PC-3 (cell line): ENCODE results near the gene FAM83F. TPM values are rescaled to one million over a fixed set of nuclear protein-coding genes. Genes with fewer than 3 reads are reported as not detected.

Source experiments
- ATAC-seq: fragments of 200-7000 bp; cut with Tn5 transposase; 2 replicates; pipeline ENCODE4 v1.9.1; 2020; ENCODE audit warnings: mild to moderate bottlenecking, moderate library complexity
- BruUV-seq: library from RNA; stranded (reverse); fragments of 400-500 nt; replicated peaks from 2 replicates; lab custom pipeline; 2021; lab: Mats Ljungman, UMichigan
- CTCF ChIA-PET: fragments of 300-600 bp; sonication (Branson Sonifier 250); formaldehyde crosslinking; loops from one replicate; lab custom pipeline; 2022; ENCODE audit warnings: antibody characterized with exemption; lab: Charles Lee
- POLR2A ChIA-PET: fragments of 300-600 bp; sonication (Branson Sonifier 250); formaldehyde crosslinking; loops from one replicate; lab custom pipeline; 2022; ENCODE audit warnings: antibody characterized with exemption; ENCODE audit not compliant: unreplicated experiment; lab: Charles Lee
- DNase-seq: peaks from one replicate; pipeline ENCODE4 v3.0.0-alpha.2; 2015
- H2AFZ ChIP-seq: fragments of 300-600 bp; sonication (generic); 2 replicates; pipeline ENCODE4 v1.6.0; 2016; ENCODE audit warnings: antibody characterized with exemption, low read length
- H3F3A ChIP-seq: fragments of 300-600 bp; sonication (generic); one replicate; pipeline ENCODE4 v1.6.0; 2017; ENCODE audit warnings: antibody characterized with exemption, low read length, control low read depth, mild to moderate bottlenecking; ENCODE audit not compliant: unreplicated experiment
- H3K27ac ChIP-seq: fragments of 300-600 bp; sonication (generic); 2 replicates; pipeline ENCODE4 v1.5.1; 2016; ENCODE audit warnings: mild to moderate bottlenecking, low read length
- H3K27me3 ChIP-seq: fragments of 300-600 bp; sonication (generic); 2 replicates; pipeline ENCODE4 v1.6.1; 2016; ENCODE audit warnings: low read length, mixed read lengths
- H3K36me3 ChIP-seq: fragments of 300-600 bp; sonication (generic); 2 replicates; pipeline ENCODE4 v1.6.1; 2016; ENCODE audit warnings: low read depth, mixed run types, low read length, mixed read lengths
- H3K4me1 ChIP-seq: fragments of 300-600 bp; sonication (generic); 2 replicates; pipeline ENCODE4 v1.5.1; 2016; ENCODE audit warnings: low read length; ENCODE audit not compliant: insufficient read depth
- H3K4me2 ChIP-seq: fragments of 300-600 bp; sonication (generic); 2 replicates; pipeline ENCODE4 v1.6.0; 2016; ENCODE audit warnings: low read length
- H3K4me3 ChIP-seq: fragments of 300-600 bp; sonication (generic); 2 replicates; pipeline ENCODE4 v1.5.1; 2016; ENCODE audit warnings: mild to moderate bottlenecking, low read length, mixed read lengths
- H3K79me2 ChIP-seq: fragments of 300-600 bp; sonication (generic); 2 replicates; pipeline ENCODE4 v1.6.1; 2017; ENCODE audit warnings: low read length, mixed read lengths
- H3K9ac ChIP-seq: fragments of 300-600 bp; sonication (generic); 2 replicates; pipeline ENCODE4 v1.6.0; 2016; ENCODE audit warnings: mild to moderate bottlenecking, low read length
- H3K9me2 ChIP-seq: fragments of 300-600 bp; sonication (generic); replicated peaks from 2 replicates; pipeline ENCODE4 v1.6.1; 2016; ENCODE audit warnings: mixed run types, low read length, mixed read lengths
- H3K9me3 ChIP-seq: fragments of 300-600 bp; sonication (generic); 2 replicates; pipeline ENCODE4 v1.6.1; 2016; ENCODE audit warnings: low read length, mixed read lengths
- H4K20me1 ChIP-seq: fragments of 300-600 bp; sonication (generic); 2 replicates; pipeline ENCODE4 v1.6.1; 2016; ENCODE audit warnings: low read length, mixed read lengths
- CTCF ChIP-seq: fragments of 300-600 bp; sonication (generic); conservative IDR thresholded peaks from 2 replicates; pipeline ENCODE4 v1.5.1; 2017; ENCODE audit warnings: antibody characterized with exemption, low read depth, mild to moderate bottlenecking, low read length
- EZH2 ChIP-seq: fragments of 300-600 bp; sonication (generic); IDR thresholded peaks from one replicate; pipeline ENCODE4 v1.6.1; 2017; ENCODE audit warnings: antibody characterized with exemption, mild to moderate bottlenecking, low read length; ENCODE audit not compliant: unreplicated experiment
- EZH2phosphoT487 ChIP-seq: fragments of 300-600 bp; sonication (generic); IDR thresholded peaks from 2 replicates; pipeline ENCODE4 v1.6.1; 2018; ENCODE audit warnings: mild to moderate bottlenecking, antibody characterized with exemption, low read length, borderline replicate concordance
- intact Hi-C: fragments of 100-400 bp; cut with micrococcal nuclease; formaldehyde crosslinking; loops from 2 replicates; pipeline ENCODE4 v1.9.0; 2023
- total RNA-seq: library from RNA; depleted of rRNA; stranded (reverse); fragments of >200 nt; gene quantifications from 2 replicates; pipeline ENCODE4 v1.2.3, GENCODE V29; 2014

FAM83F gene
- total RNA-seq, 1 experiment from 2014 or later = 5.5 TPM

GRCh38 chr22:40056154-40056553 lies 61.4 kb downstream of the FAM83F start:
- DNase-seq (no peak), ATAC-seq (no peak)
- H3K4me1 ChIP-seq = peaks cover 5% of the 10 kb centered on the region; the same call in 1 of the 2 replicates
- H3K27ac ChIP-seq = no peak overlapping the region
- H3F3A ChIP-seq = no peaks in the 10 kb centered on the region
- no peak overlapping the region for H3K4me2 ChIP-seq
- no peaks in the 10 kb centered on the region for H3K9me3 ChIP-seq
- no peaks in the 10 kb centered on the region for H3K36me3 ChIP-seq
- no peaks in the 10 kb centered on the region for H3K27me3 ChIP-seq
- BruUV-seq = no TSS peak
- H2AFZ ChIP-seq = no peak overlapping the region
- TF ChIP-seq EZH2 = no peak
- no peak for TF ChIP-seq EZH2phosphoT487
- TF ChIP-seq CTCF = no peak
- intact Hi-C loops = no loop called here
- H3K79me2 ChIP-seq = no peaks in the 10 kb centered on the region
- no peak overlapping the region for H3K4me3 ChIP-seq
- no peaks in the 10 kb centered on the region for H3K9me2 ChIP-seq
- H3K9ac ChIP-seq = no peak overlapping the region
- POLR2A ChIA-PET = no interaction called here
- CTCF ChIA-PET = no interaction called here
- no peaks in the 10 kb centered on the region for H4K20me1 ChIP-seq

GRCh38 chr22:40056559-40056958 lies 61.8 kb downstream of the FAM83F start:
- H3K36me3 ChIP-seq = no peaks in the 10 kb centered on the region
- no peaks in the 10 kb centered on the region for H4K20me1 ChIP-seq
- H3K9ac ChIP-seq = no peak overlapping the region
- H3K4me1 ChIP-seq = peaks cover 5% of the 10 kb centered on the region; the same call in 1 of the 2 replicates
- no TSS peak for BruUV-seq
- no peak overlapping the region for H3K4me2 ChIP-seq
- POLR2A ChIA-PET = no interaction called here
- ATAC-seq (no peak), DNase-seq (no peak)
- H3K4me3 ChIP-seq = no peak overlapping the region
- intact Hi-C loops = no loop called here
- H3K9me3 ChIP-seq = no peaks in the 10 kb centered on the region
- TF ChIP-seq EZH2phosphoT487 = no peak
- no peak for TF ChIP-seq CTCF
- no peak for TF ChIP-seq EZH2
- H3F3A ChIP-seq = no peaks in the 10 kb centered on the region
- H3K9me2 ChIP-seq = no peaks in the 10 kb centered on the region
- H3K27ac ChIP-seq = no peak overlapping the region
- H3K79me2 ChIP-seq = no peaks in the 10 kb centered on the region
- no peak overlapping the region for H2AFZ ChIP-seq
- H3K27me3 ChIP-seq = no peaks in the 10 kb centered on the region
- CTCF ChIA-PET = no interaction called here

GRCh38 chr22:40057652-40058051 lies 62.9 kb downstream of the FAM83F start:
- TF ChIP-seq EZH2phosphoT487 (no peak), EZH2 (no peak), CTCF (no peak)
- no peak overlapping the region for H3K9ac ChIP-seq
- no peak overlapping the region for H3K4me2 ChIP-seq
- POLR2A ChIA-PET = no interaction called here
- no peaks in the 10 kb centered on the region for H3F3A ChIP-seq
- intact Hi-C loops = no loop called here
- no peaks in the 10 kb centered on the region for H3K9me3 ChIP-seq
- DNase-seq (no peak), ATAC-seq (no peak)
- H3K4me1 ChIP-seq = peaks cover 5% of the 10 kb centered on the region; the same call in 1 of the 2 replicates
- no peak overlapping the region for H3K27ac ChIP-seq
- no peaks in the 10 kb centered on the region for H3K36me3 ChIP-seq
- no peak overlapping the region for H2AFZ ChIP-seq
- CTCF ChIA-PET = no interaction called here
- no peaks in the 10 kb centered on the region for H3K79me2 ChIP-seq
- H3K9me2 ChIP-seq = no peaks in the 10 kb centered on the region
- no peaks in the 10 kb centered on the region for H4K20me1 ChIP-seq
- no peak overlapping the region for H3K4me3 ChIP-seq
- H3K27me3 ChIP-seq = no peaks in the 10 kb centered on the region
- BruUV-seq = no TSS peak
